ENCODE measurements around the gene NPY. TPM values are rescaled to one million over a fixed set of nuclear protein-coding genes. Genes with fewer than 3 reads are reported as not detected.
A peak's percentile ranks its signal among the peaks of the same experiment; 100 is the strongest.

The NPY gene
- total and polyA plus RNA-seq, 10 of the 15 experiments (the other 5 are each of a cell fraction or from before 2014, with no cell fraction given): not detected

DNA sequence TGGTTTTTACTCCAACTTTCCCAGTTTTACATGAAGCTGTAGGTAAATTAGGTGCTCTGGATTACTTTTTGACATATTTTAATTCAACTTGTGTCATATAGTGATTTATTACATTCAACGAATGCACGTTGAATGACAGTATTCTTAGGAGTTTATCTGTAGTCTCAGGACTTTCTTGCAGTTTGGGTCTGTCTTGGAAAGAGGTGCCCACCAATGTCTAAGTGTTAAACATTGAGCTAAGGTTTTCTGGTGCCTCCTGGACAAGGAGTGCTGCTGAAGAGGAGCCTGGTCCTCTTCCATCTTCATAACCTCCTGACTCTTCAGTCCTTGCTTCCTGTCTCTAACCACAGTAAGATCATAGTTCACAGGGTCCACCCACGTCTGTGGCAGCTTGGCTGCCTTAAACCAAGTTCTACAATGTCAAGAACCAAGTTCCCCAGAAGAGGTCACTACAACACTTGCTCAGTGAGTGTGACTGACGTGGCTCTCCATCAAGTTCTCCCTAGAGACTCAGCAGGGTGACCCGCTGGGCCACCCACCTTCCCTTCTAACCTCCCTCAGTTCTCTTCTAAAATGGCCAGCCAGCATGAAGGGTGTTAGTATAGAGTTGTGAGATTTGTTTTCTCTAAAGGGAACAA lies 6.1 kb downstream of the NPY start (continued):
- TF ChIP-seq, protein P1, sequence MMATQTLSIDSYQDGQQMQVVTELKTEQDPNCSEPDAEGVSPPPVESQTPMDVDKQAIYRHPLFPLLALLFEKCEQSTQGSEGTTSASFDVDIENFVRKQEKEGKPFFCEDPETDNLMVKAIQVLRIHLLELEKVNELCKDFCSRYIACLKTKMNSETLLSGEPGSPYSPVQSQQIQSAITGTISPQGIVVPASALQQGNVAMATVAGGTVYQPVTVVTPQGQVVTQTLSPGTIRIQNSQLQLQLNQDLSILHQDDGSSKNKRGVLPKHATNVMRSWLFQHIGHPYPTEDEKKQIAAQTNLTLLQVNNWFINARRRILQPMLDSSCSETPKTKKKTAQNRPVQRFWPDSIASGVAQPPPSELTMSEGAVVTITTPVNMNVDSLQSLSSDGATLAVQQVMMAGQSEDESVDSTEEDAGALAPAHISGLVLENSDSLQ (IDR thresholded peaks at IDR 0.05): peak; percentile 92
- peak; percentile 74; the same call in 1 of the 2 replicates for TF ChIP-seq PAX5 (IDR thresholded peaks at IDR 0.05; ENCODE audit: borderline replicate concordance, low read depth, low read length)
- TF ChIP-seq IKZF2 (IDR thresholded peaks at IDR 0.05): 0 out of 4 replicates have a peak, but pooled peaks of 1 of the 2 experiments have one; percentile 14
- TF ChIP-seq, protein P2, sequence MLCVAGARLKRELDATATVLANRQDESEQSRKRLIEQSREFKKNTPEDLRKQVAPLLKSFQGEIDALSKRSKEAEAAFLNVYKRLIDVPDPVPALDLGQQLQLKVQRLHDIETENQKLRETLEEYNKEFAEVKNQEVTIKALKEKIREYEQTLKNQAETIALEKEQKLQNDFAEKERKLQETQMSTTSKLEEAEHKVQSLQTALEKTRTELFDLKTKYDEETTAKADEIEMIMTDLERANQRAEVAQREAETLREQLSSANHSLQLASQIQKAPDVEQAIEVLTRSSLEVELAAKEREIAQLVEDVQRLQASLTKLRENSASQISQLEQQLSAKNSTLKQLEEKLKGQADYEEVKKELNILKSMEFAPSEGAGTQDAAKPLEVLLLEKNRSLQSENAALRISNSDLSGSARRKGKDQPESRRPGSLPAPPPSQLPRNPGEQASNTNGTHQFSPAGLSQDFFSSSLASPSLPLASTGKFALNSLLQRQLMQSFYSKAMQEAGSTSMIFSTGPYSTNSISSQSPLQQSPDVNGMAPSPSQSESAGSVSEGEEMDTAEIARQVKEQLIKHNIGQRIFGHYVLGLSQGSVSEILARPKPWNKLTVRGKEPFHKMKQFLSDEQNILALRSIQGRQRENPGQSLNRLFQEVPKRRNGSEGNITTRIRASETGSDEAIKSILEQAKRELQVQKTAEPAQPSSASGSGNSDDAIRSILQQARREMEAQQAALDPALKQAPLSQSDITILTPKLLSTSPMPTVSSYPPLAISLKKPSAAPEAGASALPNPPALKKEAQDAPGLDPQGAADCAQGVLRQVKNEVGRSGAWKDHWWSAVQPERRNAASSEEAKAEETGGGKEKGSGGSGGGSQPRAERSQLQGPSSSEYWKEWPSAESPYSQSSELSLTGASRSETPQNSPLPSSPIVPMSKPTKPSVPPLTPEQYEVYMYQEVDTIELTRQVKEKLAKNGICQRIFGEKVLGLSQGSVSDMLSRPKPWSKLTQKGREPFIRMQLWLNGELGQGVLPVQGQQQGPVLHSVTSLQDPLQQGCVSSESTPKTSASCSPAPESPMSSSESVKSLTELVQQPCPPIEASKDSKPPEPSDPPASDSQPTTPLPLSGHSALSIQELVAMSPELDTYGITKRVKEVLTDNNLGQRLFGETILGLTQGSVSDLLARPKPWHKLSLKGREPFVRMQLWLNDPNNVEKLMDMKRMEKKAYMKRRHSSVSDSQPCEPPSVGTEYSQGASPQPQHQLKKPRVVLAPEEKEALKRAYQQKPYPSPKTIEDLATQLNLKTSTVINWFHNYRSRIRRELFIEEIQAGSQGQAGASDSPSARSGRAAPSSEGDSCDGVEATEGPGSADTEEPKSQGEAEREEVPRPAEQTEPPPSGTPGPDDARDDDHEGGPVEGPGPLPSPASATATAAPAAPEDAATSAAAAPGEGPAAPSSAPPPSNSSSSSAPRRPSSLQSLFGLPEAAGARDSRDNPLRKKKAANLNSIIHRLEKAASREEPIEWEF (IDR thresholded peaks at IDR 0.05; ENCODE audit: insufficient replicate concordance, low read depth, low read length): no peak
- no peak for TF ChIP-seq MYB (IDR thresholded peaks at IDR 0.05; ENCODE audit: borderline replicate concordance, low read depth, low read length)
- no peak for TF ChIP-seq MYC (IDR thresholded peaks at IDR 0.05; ENCODE audit: insufficient read depth, insufficient read length, insufficient replicate concordance, low read length, severe bottlenecking)
- TF ChIP-seq, protein P3, sequence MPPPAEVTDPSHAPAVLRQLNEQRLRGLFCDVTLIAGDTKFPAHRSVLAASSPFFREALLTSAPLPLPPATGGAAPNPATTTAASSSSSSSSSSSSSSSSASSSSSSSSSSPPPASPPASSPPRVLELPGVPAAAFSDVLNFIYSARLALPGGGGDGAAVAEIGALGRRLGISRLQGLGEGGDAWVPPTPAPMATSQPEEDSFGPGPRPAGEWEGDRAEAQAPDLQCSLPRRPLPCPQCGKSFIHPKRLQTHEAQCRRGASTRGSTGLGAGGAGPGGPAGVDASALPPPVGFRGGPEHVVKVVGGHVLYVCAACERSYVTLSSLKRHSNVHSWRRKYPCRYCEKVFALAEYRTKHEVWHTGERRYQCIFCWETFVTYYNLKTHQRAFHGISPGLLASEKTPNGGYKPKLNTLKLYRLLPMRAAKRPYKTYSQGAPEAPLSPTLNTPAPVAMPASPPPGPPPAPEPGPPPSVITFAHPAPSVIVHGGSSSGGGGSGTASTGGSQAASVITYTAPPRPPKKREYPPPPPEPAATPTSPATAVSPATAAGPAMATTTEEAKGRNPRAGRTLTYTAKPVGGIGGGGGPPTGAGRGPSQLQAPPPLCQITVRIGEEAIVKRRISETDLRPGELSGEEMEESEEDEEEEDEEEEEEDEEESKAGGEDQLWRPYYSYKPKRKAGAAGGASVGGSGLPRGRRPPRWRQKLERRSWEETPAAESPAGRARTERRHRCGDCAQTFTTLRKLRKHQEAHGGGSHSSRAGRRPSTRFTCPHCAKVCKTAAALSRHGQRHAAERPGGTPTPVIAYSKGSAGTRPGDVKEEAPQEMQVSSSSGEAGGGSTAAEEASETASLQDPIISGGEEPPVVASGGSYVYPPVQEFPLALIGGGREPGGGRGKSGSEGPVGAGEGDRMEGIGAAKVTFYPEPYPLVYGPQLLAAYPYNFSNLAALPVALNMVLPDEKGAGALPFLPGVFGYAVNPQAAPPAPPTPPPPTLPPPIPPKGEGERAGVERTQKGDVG (CRISPR knock-in tag; IDR thresholded peaks at IDR 0.05): no peak
- peak; percentile 66; the same call in 1 of the 2 replicates for TF ChIP-seq IRF4 (IDR thresholded peaks at IDR 0.05; ENCODE audit: low read depth, low read length)
- TF ChIP-seq POLR2AphosphoS5 (IDR thresholded peaks at IDR 0.05; ENCODE audit: low read length): no peak
- TF ChIP-seq DPF2 (IDR thresholded peaks at IDR 0.05): peak; percentile 40; the same call in 1 of the 2 replicates
- TF ChIP-seq, protein P4, sequence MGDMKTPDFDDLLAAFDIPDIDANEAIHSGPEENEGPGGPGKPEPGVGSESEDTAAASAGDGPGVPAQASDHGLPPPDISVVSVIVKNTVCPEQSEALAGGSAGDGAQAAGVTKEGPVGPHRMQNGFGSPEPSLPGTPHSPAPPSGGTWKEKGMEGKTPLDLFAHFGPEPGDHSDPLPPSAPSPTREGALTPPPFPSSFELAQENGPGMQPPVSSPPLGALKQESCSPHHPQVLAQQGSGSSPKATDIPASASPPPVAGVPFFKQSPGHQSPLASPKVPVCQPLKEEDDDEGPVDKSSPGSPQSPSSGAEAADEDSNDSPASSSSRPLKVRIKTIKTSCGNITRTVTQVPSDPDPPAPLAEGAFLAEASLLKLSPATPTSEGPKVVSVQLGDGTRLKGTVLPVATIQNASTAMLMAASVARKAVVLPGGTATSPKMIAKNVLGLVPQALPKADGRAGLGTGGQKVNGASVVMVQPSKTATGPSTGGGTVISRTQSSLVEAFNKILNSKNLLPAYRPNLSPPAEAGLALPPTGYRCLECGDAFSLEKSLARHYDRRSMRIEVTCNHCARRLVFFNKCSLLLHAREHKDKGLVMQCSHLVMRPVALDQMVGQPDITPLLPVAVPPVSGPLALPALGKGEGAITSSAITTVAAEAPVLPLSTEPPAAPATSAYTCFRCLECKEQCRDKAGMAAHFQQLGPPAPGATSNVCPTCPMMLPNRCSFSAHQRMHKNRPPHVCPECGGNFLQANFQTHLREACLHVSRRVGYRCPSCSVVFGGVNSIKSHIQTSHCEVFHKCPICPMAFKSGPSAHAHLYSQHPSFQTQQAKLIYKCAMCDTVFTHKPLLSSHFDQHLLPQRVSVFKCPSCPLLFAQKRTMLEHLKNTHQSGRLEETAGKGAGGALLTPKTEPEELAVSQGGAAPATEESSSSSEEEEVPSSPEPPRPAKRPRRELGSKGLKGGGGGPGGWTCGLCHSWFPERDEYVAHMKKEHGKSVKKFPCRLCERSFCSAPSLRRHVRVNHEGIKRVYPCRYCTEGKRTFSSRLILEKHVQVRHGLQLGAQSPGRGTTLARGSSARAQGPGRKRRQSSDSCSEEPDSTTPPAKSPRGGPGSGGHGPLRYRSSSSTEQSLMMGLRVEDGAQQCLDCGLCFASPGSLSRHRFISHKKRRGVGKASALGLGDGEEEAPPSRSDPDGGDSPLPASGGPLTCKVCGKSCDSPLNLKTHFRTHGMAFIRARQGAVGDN (IDR thresholded peaks at IDR 0.05): no peak
- TF ChIP-seq, protein P5, sequence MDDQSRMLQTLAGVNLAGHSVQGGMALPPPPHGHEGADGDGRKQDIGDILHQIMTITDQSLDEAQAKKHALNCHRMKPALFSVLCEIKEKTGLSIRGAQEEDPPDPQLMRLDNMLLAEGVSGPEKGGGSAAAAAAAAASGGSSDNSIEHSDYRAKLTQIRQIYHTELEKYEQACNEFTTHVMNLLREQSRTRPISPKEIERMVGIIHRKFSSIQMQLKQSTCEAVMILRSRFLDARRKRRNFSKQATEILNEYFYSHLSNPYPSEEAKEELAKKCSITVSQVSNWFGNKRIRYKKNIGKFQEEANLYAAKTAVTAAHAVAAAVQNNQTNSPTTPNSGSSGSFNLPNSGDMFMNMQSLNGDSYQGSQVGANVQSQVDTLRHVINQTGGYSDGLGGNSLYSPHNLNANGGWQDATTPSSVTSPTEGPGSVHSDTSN (IDR thresholded peaks at IDR 0.05; ENCODE audit: insufficient replicate concordance, low read depth, low read length): peak; percentile 69
- no peak for TF ChIP-seq ZSCAN29 (IDR thresholded peaks at IDR 0.05)

Data from GM12878 (cell line).